IMR-90 (cell line): Measurements from ENCODE around the gene CCDC177. TPM values are rescaled to one million over a fixed set of nuclear protein-coding genes. Genes with fewer than 3 reads are reported as not detected.

Experiments
- ATAC-seq: fragments of 200-7000 bp; cut with Tn5 transposase; 2 replicates; pipeline ENCODE4 v1.9.1; 2020; ENCODE audit warnings: low read depth, mild to moderate bottlenecking, moderate library complexity
- BruUV-seq: library from RNA; stranded (reverse); fragments of 400-500 nt; replicated peaks from 2 replicates; lab custom pipeline; 2021; lab: Mats Ljungman, UMichigan
- CTCF ChIA-PET: fragments of 300-600 bp; formaldehyde crosslinking; extraction: SDS; loops from one replicate; lab custom pipeline; 2021; ENCODE audit warnings: antibody characterized with exemption; lab: Yijun Ruan, JAX
- POLR2A ChIA-PET: fragments of 300-600 bp; sonication (Branson Sonifier 250); formaldehyde crosslinking; loops from one replicate; lab custom pipeline; 2022; ENCODE audit warnings: antibody characterized with exemption; ENCODE audit not compliant: unreplicated experiment; lab: Charles Lee
- DNase-seq: peaks from one replicate; pipeline ENCODE4 v3.0.0; 2013
- H2AFZ ChIP-seq: replicated peaks from 2 replicates; pipeline ENCODE3; 2013; ENCODE audit warnings: low read length, mild to moderate bottlenecking; ENCODE audit not compliant: poor library complexity
- H2AK5ac ChIP-seq: 2 replicates; pipeline ENCODE4 v1.6.1; 2013; ENCODE audit warnings: low read depth, low read length, inconsistent platforms
- H2AK9ac ChIP-seq: replicated peaks from 2 replicates; pipeline ENCODE3; 2013; ENCODE audit warnings: mild to moderate bottlenecking, low read depth, low read length, moderate library complexity; ENCODE audit not compliant: poor library complexity
- H2BK120ac ChIP-seq: 2 replicates; pipeline ENCODE4 v1.6.1; 2013; ENCODE audit warnings: low read depth, low read length, inconsistent platforms
- H2BK15ac ChIP-seq: 3 replicates; pipeline ENCODE4 v1.6.1; 2013; ENCODE audit warnings: low read depth, low read length, inconsistent platforms
- H2BK20ac ChIP-seq: 2 replicates; pipeline ENCODE4 v1.6.1; 2013; ENCODE audit warnings: low read depth, mild to moderate bottlenecking, inconsistent platforms, low read length, moderate library complexity
- H2BK5ac ChIP-seq: 2 replicates; pipeline ENCODE4 v1.6.1; 2013; ENCODE audit warnings: mild to moderate bottlenecking, low read depth, low read length, inconsistent platforms; ENCODE audit not compliant: poor library complexity, severe bottlenecking
- H3K14ac ChIP-seq: replicated peaks from 2 replicates; pipeline ENCODE4 v1.6.1; 2013; ENCODE audit warnings: low read depth, low read length, inconsistent platforms
- H3K18ac ChIP-seq: 2 replicates; pipeline ENCODE4 v1.6.1; 2013; ENCODE audit warnings: low read depth, low read length, control low read depth
- H3K23ac ChIP-seq: 2 replicates; pipeline ENCODE4 v1.6.1; 2013; ENCODE audit warnings: low read depth, low read length, inconsistent platforms
- H3K27ac ChIP-seq: 2 replicates; pipeline ENCODE4 v1.5.1; 2013; ENCODE audit warnings: mild to moderate bottlenecking, control low read depth, low read length; ENCODE audit not compliant: insufficient read depth
- H3K27me3 ChIP-seq: 2 replicates; pipeline ENCODE4 v1.6.1; 2013; ENCODE audit warnings: low read length; ENCODE audit not compliant: control insufficient read depth, insufficient read depth
- H3K36me3 ChIP-seq: 2 replicates; pipeline ENCODE4 v1.6.1; 2013; ENCODE audit warnings: low read length, mixed read lengths; ENCODE audit not compliant: control insufficient read depth, insufficient read depth
- H3K4ac ChIP-seq: 2 replicates; pipeline ENCODE4 v1.6.1; 2013; ENCODE audit warnings: low read depth, low read length, inconsistent platforms
- H3K4me1 ChIP-seq: 2 replicates; pipeline ENCODE4 v1.6.1; 2013; ENCODE audit warnings: low read length, mixed read lengths; ENCODE audit not compliant: control insufficient read depth, insufficient read depth
- H3K4me2 ChIP-seq: 2 replicates; pipeline ENCODE4 v1.6.1; 2013; ENCODE audit warnings: low read depth, mild to moderate bottlenecking, control low read depth, low read length, moderate library complexity
- H3K4me3 ChIP-seq: 2 replicates; pipeline ENCODE4 v1.5.1; 2013; ENCODE audit warnings: low read depth, mild to moderate bottlenecking, control low read depth, low read length, moderate library complexity; ENCODE audit not compliant: insufficient read depth
- H3K56ac ChIP-seq: 2 replicates; pipeline ENCODE4 v1.6.1; 2013; ENCODE audit warnings: low read length, inconsistent platforms; ENCODE audit not compliant: insufficient read depth; ENCODE audit errors: extremely low read depth
- H3K79me1 ChIP-seq, 2 experiments: 2 replicates each; pipeline ENCODE4 v1.6.1; 2013; ENCODE audit warnings: low read length in 2 of 2, inconsistent platforms in 1 of 2, low read depth in 1 of 2
- H3K9ac ChIP-seq: 2 replicates; pipeline ENCODE4 v1.6.1; 2013; ENCODE audit warnings: low read depth, low read length, control low read depth
- H3K9me1 ChIP-seq: 2 replicates; pipeline ENCODE4 v1.6.1; 2013; ENCODE audit warnings: low read length, inconsistent platforms; ENCODE audit not compliant: insufficient read depth
- H3K9me3 ChIP-seq: 2 replicates; pipeline ENCODE4 v1.6.1; 2013; ENCODE audit warnings: low read length; ENCODE audit not compliant: control insufficient read depth, insufficient read depth
- H4K20me1 ChIP-seq: 2 replicates; pipeline ENCODE4 v1.6.1; 2013; ENCODE audit warnings: low read length, inconsistent platforms; ENCODE audit not compliant: insufficient read depth
- H4K5ac ChIP-seq: 2 replicates; pipeline ENCODE4 v1.6.1; 2013; ENCODE audit warnings: mild to moderate bottlenecking, low read depth, low read length, control low read depth
- H4K8ac ChIP-seq, 2 experiments: 2 replicates each; pipeline ENCODE4 v1.6.1; 2013; ENCODE audit warnings: low read depth in 2 of 2, low read length in 2 of 2, control low read depth in 1 of 2, inconsistent platforms in 1 of 2
- H4K91ac ChIP-seq: 2 replicates; pipeline ENCODE4 v1.6.1; 2013; ENCODE audit warnings: low read depth, low read length, inconsistent platforms; ENCODE audit not compliant: insufficient read depth
- CEBPB ChIP-seq: IDR thresholded peaks from 2 replicates; pipeline ENCODE4 v1.6.1; 2012; ENCODE audit warnings: low read depth, low read length, improper control_type of control experiment
- FOS ChIP-seq: fragments of 150-350 bp; IDR thresholded peaks from 2 replicates; pipeline ENCODE4 v1.6.1; 2016; ENCODE audit warnings: low read depth, low read length
- MAFK ChIP-seq: IDR thresholded peaks from 2 replicates; pipeline ENCODE4 v1.6.1; 2012; ENCODE audit warnings: low read depth, low read length, improper control_type of control experiment
- MXI1 ChIP-seq: IDR thresholded peaks from 2 replicates; pipeline ENCODE4 v1.6.1; 2012; ENCODE audit warnings: low read depth, mild to moderate bottlenecking, low read length, moderate library complexity, borderline replicate concordance
- RCOR1 ChIP-seq: IDR thresholded peaks from 2 replicates; pipeline ENCODE4 v1.6.1; 2012; ENCODE audit warnings: mild to moderate bottlenecking, low read length, improper control_type of control experiment; ENCODE audit not compliant: insufficient replicate concordance
- RFX5 ChIP-seq: IDR thresholded peaks from 2 replicates; pipeline ENCODE4 v1.8.0; 2012; ENCODE audit warnings: low read depth, mild to moderate bottlenecking, low read length, moderate library complexity
- WGBS, 2 experiments: methylation state at CpG; one replicate each; pipeline versions ENCODE4 v1.1.5 to v1.1.7; 2013; ENCODE audit warnings: missing lambda C conversion rate in 2 of 2; ENCODE audit not compliant: insufficient read length in 1 of 2; ENCODE audit errors: extremely low coverage in 2 of 2; 5-methylcytosine and 5-hydroxymethylcytosine counted together
- dilution Hi-C: fragments of 300-500 bp; cut with HindIII; formaldehyde crosslinking; loops from one replicate; pipeline ENCODE4 v1.14.3; 2018; ENCODE audit warnings: low sequenced_read_pairs; ENCODE audit not compliant: unreplicated experiment
- in situ Hi-C: fragments of 300-500 bp; cut with MboI; formaldehyde crosslinking; loops from 3 replicates; pipeline ENCODE4 v1.14.3; 2019; ENCODE audit warnings: low sequenced_read_pairs, inconsistent platforms, mixed read lengths
- intact Hi-C: fragments of 100-400 bp; cut with micrococcal nuclease; formaldehyde crosslinking; loops from 2 replicates; pipeline ENCODE4 v1.10.0; 2022
- polyA plus RNA-seq, 3 experiments: library from polyadenylated mRNA; depleted of rRNA; stranded (reverse); fragments of >200 nt; gene quantifications; 2 replicates each; pipeline ENCODE4 v1.2.3, GENCODE V29; 2012; ENCODE audit warnings: low replicate concordance in 1 of 3
- total RNA-seq: library from RNA; depleted of rRNA; stranded (reverse); fragments of >200 nt; gene quantifications from 2 replicates; pipeline ENCODE4 v1.2.3, GENCODE V29; 2012
- TF ChIP-seq, protein P1 (sequence below): fragments of 150-350 bp; IDR thresholded peaks from 2 replicates; pipeline ENCODE4 v1.6.1; 2017; ENCODE audit warnings: mild to moderate bottlenecking, antibody characterized with exemption, low read length, low read depth

Gene CCDC177
- total and polyA plus RNA-seq, 2 of the 4 experiments (the other 2 are of a cell fraction), result not detected

DNA sequence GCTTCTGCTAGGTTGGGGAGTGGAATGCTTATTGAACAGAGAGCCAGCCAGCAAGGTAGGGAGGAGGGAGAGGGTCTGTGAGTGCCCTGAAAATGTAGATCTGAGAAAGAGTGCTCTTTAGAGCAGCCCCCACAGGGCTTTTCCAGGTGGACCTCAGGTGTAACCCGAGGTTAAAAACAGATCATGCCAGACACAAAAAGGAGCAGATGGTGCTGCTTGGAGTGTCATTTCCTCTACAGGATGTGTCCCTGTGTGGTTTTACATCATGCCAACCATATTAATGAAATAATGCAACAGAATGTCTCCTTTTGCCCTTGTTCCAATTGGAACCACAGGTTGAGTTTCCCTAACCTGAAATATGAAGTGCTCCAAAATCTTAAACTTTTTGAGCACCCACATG, 43.1 kb upstream of the CCDC177 start:
- Histone ChIP-seq H4K5ac (no peak overlapping the region), H3K23ac (no peak overlapping the region), H2AK9ac (no peak overlapping the region), H4K91ac (no peak overlapping the region), H3K36me3 (no peaks in the 10 kb centered on the region), H3K27ac (no peak overlapping the region), H2AFZ (no peak overlapping the region), H3K4ac (no peak overlapping the region; the same call in 1 of the 2 replicates), H4K8ac (no peak overlapping the region), H2BK120ac (no peak overlapping the region), H3K18ac (no peak overlapping the region), H3K9me1 (peaks cover 21% of the 10 kb centered on the region), H3K27me3 (no peaks in the 10 kb centered on the region), H2BK20ac (no peak overlapping the region), H2BK5ac (no peak overlapping the region), H3K79me1 (peaks cover 33 to 89% of the 10 kb centered on the region in 2 experiments), H3K4me2 (no peak overlapping the region), H3K4me1 (peaks cover 25% of the 10 kb centered on the region), H3K9ac (no peak overlapping the region), H3K9me3 (no peaks in the 10 kb centered on the region), H3K4me3 (no peak overlapping the region), H2BK15ac (no peak overlapping the region), H3K56ac (no peak overlapping the region), H2AK5ac (no peak overlapping the region), H4K20me1 (peaks cover 65% of the 10 kb centered on the region), H3K14ac (no peak overlapping the region)
- ATAC-seq (no peak), DNase-seq (no peak)
- no peak for TF ChIP-seq RFX5
- TF ChIP-seq MXI1, result no peak
- no peak for TF ChIP-seq FOS
- no peak for TF ChIP-seq CEBPB
- TF ChIP-seq, protein P1, sequence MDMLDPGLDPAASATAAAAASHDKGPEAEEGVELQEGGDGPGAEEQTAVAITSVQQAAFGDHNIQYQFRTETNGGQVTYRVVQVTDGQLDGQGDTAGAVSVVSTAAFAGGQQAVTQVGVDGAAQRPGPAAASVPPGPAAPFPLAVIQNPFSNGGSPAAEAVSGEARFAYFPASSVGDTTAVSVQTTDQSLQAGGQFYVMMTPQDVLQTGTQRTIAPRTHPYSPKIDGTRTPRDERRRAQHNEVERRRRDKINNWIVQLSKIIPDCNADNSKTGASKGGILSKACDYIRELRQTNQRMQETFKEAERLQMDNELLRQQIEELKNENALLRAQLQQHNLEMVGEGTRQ, result no peak
- TF ChIP-seq MAFK, result no peak
- no peak for TF ChIP-seq RCOR1
- WGBS, 2 experiments, result no CpG with 5 or more reads among the region's 1 CpG
- BruUV-seq, result no TSS peak
- ChIA-PET CTCF (no interaction called here), POLR2A (no interaction called here)
- intact Hi-C loops (loop anchor here (2.0 kb wide), 1 partner anchor 13 kb away; no protein-coding TSS in a partner anchor), dilution Hi-C loops (no loop called here), in situ Hi-C loops (no loop called here)
